T-helper 1 cell treated with Interleukin-12 subunit alpha and Interleukin-12 subunit beta and Interleukin-4 antibody, amounts not matched to agents 30 ng/mL and 1 ng/mL, for 36 hours (primary cell): ENCODE measurements around the gene KAT2A. TPM values are rescaled to one million over a fixed set of nuclear protein-coding genes. Genes with fewer than 3 reads are reported as not detected.

ENCODE experiments used
- intact Hi-C: fragments of 100-400 bp; cut with micrococcal nuclease; formaldehyde crosslinking; loops from one replicate; pipeline ENCODE4 v1.15.1; 2024
- total RNA-seq: library from RNA; stranded (reverse); gene quantifications from 2 replicates; pipeline ENCODE4 v1.2.3, GENCODE V29; 2022

The KAT2A gene
- total RNA-seq, 1 donor from 2014 or later = 38.9 TPM

GRCh38 chr17:42065201-42065600, 56.0 kb downstream of the KAT2A start:
- intact Hi-C loops = loop anchor here (5.0 kb wide), 1 partner anchor 98 kb away; the partner anchor contains the start of gene CNP

Other genes with a start within 250 kb of the KAT2A start
- 159 and 165 TPM in 2 replicates for gene ACLY, start 202.4 kb downstream of the KAT2A start, total RNA-seq
- gene ODAD4, start 190.8 kb downstream of the KAT2A start, total RNA-seq = 0.47 and 0.49 TPM in 2 replicates
- 98.4 and 99.3 TPM in 2 replicates for gene CNP, start 154.6 kb downstream of the KAT2A start, total RNA-seq
- gene DNAJC7, start 103.9 kb downstream of the KAT2A start, total RNA-seq = 103 and 119 TPM in 2 replicates
- 29.1 and 29.4 TPM in 2 replicates for gene NKIRAS2, start 101.3 kb downstream of the KAT2A start, total RNA-seq
- 0.10 TPM in 2 replicates for gene C17orf113, start 70.8 kb downstream of the KAT2A start, total RNA-seq
- not detected in 2 replicates for gene ZNF385C, start 22.9 kb downstream of the KAT2A start, total RNA-seq
- gene DHX58, start 8.7 kb downstream of the KAT2A start, total RNA-seq = 76.9 and 80.6 TPM in 2 replicates
- gene HSPB9, start 1.4 kb upstream of the KAT2A start, total RNA-seq = not detected in 2 replicates
- gene RAB5C, start 33.6 kb upstream of the KAT2A start, total RNA-seq = 99.0 and 107 TPM in 2 replicates
- gene KCNH4, start 59.8 kb upstream of the KAT2A start, total RNA-seq = 0.41 and 0.59 TPM in 2 replicates
- gene HCRT, start 64.1 kb upstream of the KAT2A start, total RNA-seq = 0.39 TPM in 1 of 2 replicates, not detected in the other
- gene GHDC, start 73.1 kb upstream of the KAT2A start, total RNA-seq = 16.3 and 17.2 TPM in 2 replicates
- gene STAT5B, start 155.0 kb upstream of the KAT2A start, total RNA-seq = 156 TPM in 2 replicates
- gene STAT5A, start 167.1 kb upstream of the KAT2A start, total RNA-seq = 160 and 170 TPM in 2 replicates